GM10266 (cell line): Measurements from ENCODE around the gene CUL4B.

ENCODE experiments used
- DNase-seq: peaks from one replicate; pipeline ENCODE4 v3.0.0; 2012; ENCODE audit errors: extremely low spot score
- TF ChIP-seq, protein P1 (sequence below): IDR thresholded peaks from 2 replicates; pipeline ENCODE4 v1.5.1; 2012; ENCODE audit warnings: mild to moderate bottlenecking, low read depth; ENCODE audit not compliant: control insufficient read depth, insufficient read depth; ENCODE audit errors: missing control alignments

The CUL4B gene

GRCh38 chrX:120568609-120569008 is 7.8 kb upstream of the CUL4B start:
- TF ChIP-seq, protein P1, sequence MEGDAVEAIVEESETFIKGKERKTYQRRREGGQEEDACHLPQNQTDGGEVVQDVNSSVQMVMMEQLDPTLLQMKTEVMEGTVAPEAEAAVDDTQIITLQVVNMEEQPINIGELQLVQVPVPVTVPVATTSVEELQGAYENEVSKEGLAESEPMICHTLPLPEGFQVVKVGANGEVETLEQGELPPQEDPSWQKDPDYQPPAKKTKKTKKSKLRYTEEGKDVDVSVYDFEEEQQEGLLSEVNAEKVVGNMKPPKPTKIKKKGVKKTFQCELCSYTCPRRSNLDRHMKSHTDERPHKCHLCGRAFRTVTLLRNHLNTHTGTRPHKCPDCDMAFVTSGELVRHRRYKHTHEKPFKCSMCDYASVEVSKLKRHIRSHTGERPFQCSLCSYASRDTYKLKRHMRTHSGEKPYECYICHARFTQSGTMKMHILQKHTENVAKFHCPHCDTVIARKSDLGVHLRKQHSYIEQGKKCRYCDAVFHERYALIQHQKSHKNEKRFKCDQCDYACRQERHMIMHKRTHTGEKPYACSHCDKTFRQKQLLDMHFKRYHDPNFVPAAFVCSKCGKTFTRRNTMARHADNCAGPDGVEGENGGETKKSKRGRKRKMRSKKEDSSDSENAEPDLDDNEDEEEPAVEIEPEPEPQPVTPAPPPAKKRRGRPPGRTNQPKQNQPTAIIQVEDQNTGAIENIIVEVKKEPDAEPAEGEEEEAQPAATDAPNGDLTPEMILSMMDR: no peak
- no peak for DNase-seq

DNA sequence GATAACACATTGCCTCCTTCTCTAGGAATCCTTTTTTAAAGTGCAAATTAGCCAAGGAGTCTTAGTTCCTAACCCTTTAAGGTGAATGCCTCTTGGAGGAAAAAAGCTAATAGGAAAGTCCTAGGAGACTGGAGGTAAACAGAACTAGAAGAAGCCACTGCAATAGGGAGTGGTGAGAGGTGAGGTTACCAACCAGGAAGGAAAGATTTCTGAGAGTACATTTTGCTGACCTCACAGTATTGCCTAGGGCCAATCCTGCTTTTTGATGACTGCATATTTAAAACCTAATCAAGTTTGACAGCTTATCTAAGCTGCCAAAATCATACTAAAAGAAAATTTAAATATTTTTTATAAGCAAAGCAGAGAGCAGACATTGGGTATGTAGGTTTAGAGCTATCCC is 7.3 kb upstream of the CUL4B start:
- no peak for DNase-seq
- TF ChIP-seq, protein P1: no peak

GRCh38 chrX:120566817-120567216 is 6.1 kb upstream of the CUL4B start:
- TF ChIP-seq, protein P1: no peak
- no peak for DNase-seq

- TF ChIP-seq, protein P1: no peak
- no peak for DNase-seq
Measured at GRCh38 chrX:120564925-120565324, 4.2 kb upstream of the CUL4B start.

DNA sequence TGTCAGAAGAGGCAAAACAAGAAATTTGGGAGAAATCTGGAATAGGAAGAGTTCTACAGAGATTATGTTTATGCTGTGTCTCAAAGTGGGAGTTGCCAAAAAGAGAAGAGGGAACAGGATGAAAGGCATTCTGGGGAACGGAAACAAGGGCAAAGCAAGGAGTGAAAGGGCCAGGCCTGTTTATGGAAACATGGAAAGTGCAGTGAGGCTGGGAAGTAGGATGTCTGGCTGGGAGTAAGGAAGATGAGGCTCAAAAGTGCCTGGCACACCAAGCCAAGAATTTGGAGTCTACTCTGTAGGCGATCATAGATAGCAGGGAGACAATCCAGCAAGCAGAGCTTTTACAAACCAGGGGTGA is 1.8 kb upstream of the CUL4B start:
- DNase-seq: no peak
- TF ChIP-seq, protein P1: no peak

- TF ChIP-seq, protein P1: no peak
- DNase-seq: no peak
Measured at GRCh38 chrX:120561634-120562568, 1.1 kb upstream of the CUL4B start.

GRCh38 chrX:120560405-120560841 is 339 bp downstream of the CUL4B start:
- TF ChIP-seq, protein P1: no peak
- no peak for DNase-seq
